GM12874 (cell line): ENCODE measurements around the gene RHBDF1.
A peak's percentile ranks its signal among the peaks of the same experiment; 100 is the strongest.

Experiments used
- CTCF ChIP-seq: IDR thresholded peaks from 2 replicates; pipeline ENCODE4 v1.5.1; 2011; ENCODE audit warnings: low read depth, mild to moderate bottlenecking, control low read depth, low read length, moderate library complexity; ENCODE audit not compliant: insufficient read depth

The RHBDF1 gene

GRCh38 chr16:114327-114726 lies 41.9 kb upstream of the RHBDF1 start:
- TF ChIP-seq CTCF, result no peak

GRCh38 chr16:112153-112840 lies 39.9 kb upstream of the RHBDF1 start:
- no peak for TF ChIP-seq CTCF

- TF ChIP-seq CTCF, result peak; percentile 67
These were observed 34.3 kb upstream of the RHBDF1 start for GRCh38 chr16:106623-107324.

- no peak for TF ChIP-seq CTCF
These were observed 33.1 kb upstream of the RHBDF1 start for GRCh38 chr16:105521-105920.

- no peak for TF ChIP-seq CTCF
These were observed 32.5 kb upstream of the RHBDF1 start for GRCh38 chr16:104928-105327.

GRCh38 chr16:104355-104754 lies 31.9 kb upstream of the RHBDF1 start:
- no peak for TF ChIP-seq CTCF

GRCh38 chr16:102060-102855 lies 29.8 kb upstream of the RHBDF1 start:
- no peak for TF ChIP-seq CTCF
